GM19328 (cell line): ENCODE results near the gene MRPS30.
"Not testable (repeated sequence)": the region's sequence is repeated elsewhere in the genome, so short reads cannot be mapped to it uniquely, and the experiment has no call there.

Experiments used
- ATAC-seq: cut with Tn5 transposase; IDR thresholded peaks from one replicate; pipeline ENCODE4 v1.9.1; 2021; ENCODE audit warnings: mild to moderate bottlenecking, moderate library complexity; ENCODE audit not compliant: unreplicated experiment

Gene MRPS30

GRCh38 chr5:44814761-44815160, 6.0 kb downstream of the MRPS30 start:
- no peak for ATAC-seq

- ATAC-seq = no peak
These were observed 12.4 kb downstream of the MRPS30 start for GRCh38 chr5:44821164-44821563.

GRCh38 chr5:44824662-44825061, 15.9 kb downstream of the MRPS30 start:
- ATAC-seq = not testable (repeated sequence)

- ATAC-seq = no peak
These were observed 18.9 kb downstream of the MRPS30 start for GRCh38 chr5:44827681-44828080.

- no peak for ATAC-seq
These were observed 20.0 kb downstream of the MRPS30 start for GRCh38 chr5:44828719-44829118.

GRCh38 chr5:44830951-44831350, 22.2 kb downstream of the MRPS30 start:
- ATAC-seq = no peak

- ATAC-seq = no peak
These were observed 24.5 kb downstream of the MRPS30 start for GRCh38 chr5:44833249-44833648.

GRCh38 chr5:44835693-44836092, 26.9 kb downstream of the MRPS30 start:
- ATAC-seq = no peak

GRCh38 chr5:44839018-44839681, 30.4 kb downstream of the MRPS30 start:
- ATAC-seq = no peak

GRCh38 chr5:44842496-44843282, 33.9 kb downstream of the MRPS30 start:
- ATAC-seq = no peak

- ATAC-seq = no peak
These were observed 36.0 kb downstream of the MRPS30 start for GRCh38 chr5:44844744-44845143.

GRCh38 chr5:44845777-44846176, 37.0 kb downstream of the MRPS30 start:
- ATAC-seq = no peak

- no peak for ATAC-seq
These were observed 38.6 kb downstream of the MRPS30 start for GRCh38 chr5:44847206-44847852.

- ATAC-seq = no peak
These were observed 51.5 kb downstream of the MRPS30 start for GRCh38 chr5:44860267-44860666.

- ATAC-seq = no peak
These were observed 54.1 kb downstream of the MRPS30 start for GRCh38 chr5:44862808-44863207.
